ENCODE results near the gene OSBP2.

DNA sequence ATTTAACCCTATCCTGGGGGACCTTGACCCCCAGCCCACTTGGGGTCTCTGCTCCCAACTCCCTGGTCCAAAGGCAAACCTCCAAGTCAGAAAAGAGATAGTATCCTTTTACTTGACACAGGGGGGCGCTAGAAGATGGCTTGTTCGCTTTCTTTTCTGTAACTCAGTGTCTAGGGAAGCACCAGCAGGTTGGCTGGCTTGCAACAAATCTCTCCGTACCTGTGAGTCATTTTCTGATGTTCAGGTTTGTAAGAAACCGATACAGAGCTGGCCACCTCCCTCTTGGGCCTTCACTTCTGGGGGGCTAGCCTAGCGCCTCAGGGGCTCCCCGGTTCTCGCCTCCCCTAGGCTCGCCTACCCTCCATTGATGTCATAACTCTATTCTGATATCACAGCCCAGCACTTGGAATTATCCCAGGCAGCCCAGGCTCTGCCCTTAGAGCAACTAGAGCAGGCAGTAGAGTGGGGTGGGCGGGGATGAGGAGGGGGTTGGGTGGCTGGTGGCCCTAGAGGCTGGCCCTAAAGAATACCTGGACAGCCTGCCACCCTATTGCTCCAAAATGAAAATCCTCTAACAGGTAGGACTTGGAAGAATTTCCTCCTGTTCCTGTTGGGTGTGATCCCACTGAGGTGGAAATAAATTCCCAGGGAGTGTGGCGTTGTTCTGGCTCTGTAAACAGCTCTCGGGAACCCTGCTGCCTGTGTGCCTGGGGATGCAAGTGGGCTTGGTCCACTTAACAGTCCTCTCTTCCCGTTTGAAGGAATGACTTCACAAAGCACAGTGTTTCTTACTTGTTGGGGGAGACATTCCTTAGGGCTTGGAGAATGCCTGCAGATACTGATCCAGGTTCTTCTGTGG is 69.4 kb downstream of the OSBP2 start:
- TF ChIP-seq, protein P1, sequence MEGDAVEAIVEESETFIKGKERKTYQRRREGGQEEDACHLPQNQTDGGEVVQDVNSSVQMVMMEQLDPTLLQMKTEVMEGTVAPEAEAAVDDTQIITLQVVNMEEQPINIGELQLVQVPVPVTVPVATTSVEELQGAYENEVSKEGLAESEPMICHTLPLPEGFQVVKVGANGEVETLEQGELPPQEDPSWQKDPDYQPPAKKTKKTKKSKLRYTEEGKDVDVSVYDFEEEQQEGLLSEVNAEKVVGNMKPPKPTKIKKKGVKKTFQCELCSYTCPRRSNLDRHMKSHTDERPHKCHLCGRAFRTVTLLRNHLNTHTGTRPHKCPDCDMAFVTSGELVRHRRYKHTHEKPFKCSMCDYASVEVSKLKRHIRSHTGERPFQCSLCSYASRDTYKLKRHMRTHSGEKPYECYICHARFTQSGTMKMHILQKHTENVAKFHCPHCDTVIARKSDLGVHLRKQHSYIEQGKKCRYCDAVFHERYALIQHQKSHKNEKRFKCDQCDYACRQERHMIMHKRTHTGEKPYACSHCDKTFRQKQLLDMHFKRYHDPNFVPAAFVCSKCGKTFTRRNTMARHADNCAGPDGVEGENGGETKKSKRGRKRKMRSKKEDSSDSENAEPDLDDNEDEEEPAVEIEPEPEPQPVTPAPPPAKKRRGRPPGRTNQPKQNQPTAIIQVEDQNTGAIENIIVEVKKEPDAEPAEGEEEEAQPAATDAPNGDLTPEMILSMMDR (IDR thresholded peaks at IDR 0.05), result peak; percentile 33 to 85 (median 67)
- no peak for TF ChIP-seq POLR2A (IDR thresholded peaks at IDR 0.05)
